IMR-90 (cell line): ENCODE measurements around the gene RFPL3.

Experiments used
- MAFK ChIP-seq: IDR thresholded peaks from 2 replicates; pipeline ENCODE4 v1.6.1; 2012; ENCODE audit warnings: low read depth, low read length, improper control_type of control experiment
- POLR2A ChIP-seq: IDR thresholded peaks from 2 replicates; pipeline ENCODE4 v1.6.1; 2012; ENCODE audit warnings: mild to moderate bottlenecking, low read depth, low read length
- RCOR1 ChIP-seq: IDR thresholded peaks from 2 replicates; pipeline ENCODE4 v1.6.1; 2012; ENCODE audit warnings: mild to moderate bottlenecking, low read length, improper control_type of control experiment; ENCODE audit not compliant: insufficient replicate concordance
- RFX5 ChIP-seq: IDR thresholded peaks from 2 replicates; pipeline ENCODE4 v1.8.0; 2012; ENCODE audit warnings: low read depth, mild to moderate bottlenecking, low read length, moderate library complexity
- TF ChIP-seq, protein P1 (sequence below): conservative IDR thresholded peaks from 2 replicates; pipeline ENCODE4 v1.5.1; 2012; ENCODE audit warnings: mild to moderate bottlenecking, low read depth, low read length, improper control_type of control experiment

DNA sequence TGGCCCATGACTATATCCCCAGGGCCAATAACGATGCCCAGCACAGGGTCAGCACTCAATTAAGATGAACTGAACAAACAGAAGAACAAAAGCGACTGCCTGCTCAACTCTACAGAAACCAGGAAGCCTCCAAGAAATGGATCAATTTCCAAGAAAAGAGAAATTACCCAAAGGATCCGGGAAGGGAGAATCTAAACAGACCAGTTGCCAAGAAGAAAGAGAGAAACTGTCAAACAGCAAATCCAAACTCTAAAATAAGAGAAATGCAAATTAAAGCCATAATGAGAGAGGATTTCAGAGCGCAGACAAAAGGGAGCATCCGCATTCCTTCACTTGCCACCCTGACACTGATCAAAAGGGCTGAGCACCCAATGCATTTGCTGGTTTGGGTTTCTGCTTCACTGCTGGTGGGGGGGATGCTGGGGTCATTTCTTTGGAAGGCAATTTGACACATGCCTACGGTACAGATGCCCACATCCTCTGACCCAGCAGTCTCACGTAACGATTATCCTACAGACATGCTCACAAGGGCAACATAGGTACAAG is 37.7 kb upstream of the RFPL3 start:
- TF ChIP-seq, protein P1, sequence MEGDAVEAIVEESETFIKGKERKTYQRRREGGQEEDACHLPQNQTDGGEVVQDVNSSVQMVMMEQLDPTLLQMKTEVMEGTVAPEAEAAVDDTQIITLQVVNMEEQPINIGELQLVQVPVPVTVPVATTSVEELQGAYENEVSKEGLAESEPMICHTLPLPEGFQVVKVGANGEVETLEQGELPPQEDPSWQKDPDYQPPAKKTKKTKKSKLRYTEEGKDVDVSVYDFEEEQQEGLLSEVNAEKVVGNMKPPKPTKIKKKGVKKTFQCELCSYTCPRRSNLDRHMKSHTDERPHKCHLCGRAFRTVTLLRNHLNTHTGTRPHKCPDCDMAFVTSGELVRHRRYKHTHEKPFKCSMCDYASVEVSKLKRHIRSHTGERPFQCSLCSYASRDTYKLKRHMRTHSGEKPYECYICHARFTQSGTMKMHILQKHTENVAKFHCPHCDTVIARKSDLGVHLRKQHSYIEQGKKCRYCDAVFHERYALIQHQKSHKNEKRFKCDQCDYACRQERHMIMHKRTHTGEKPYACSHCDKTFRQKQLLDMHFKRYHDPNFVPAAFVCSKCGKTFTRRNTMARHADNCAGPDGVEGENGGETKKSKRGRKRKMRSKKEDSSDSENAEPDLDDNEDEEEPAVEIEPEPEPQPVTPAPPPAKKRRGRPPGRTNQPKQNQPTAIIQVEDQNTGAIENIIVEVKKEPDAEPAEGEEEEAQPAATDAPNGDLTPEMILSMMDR = no peak
- no peak for TF ChIP-seq MAFK
- no peak for TF ChIP-seq RCOR1
- TF ChIP-seq POLR2A = no peak
- no peak for TF ChIP-seq RFX5
